Skeletal muscle satellite cell (primary cell): ENCODE measurements around the gene CZIB.
A peak's percentile ranks its signal among the peaks of the same experiment; 100 is the strongest.
"Not testable (repeated sequence)": the region's sequence is repeated elsewhere in the genome, so short reads cannot be mapped to it uniquely, and the experiment has no call there.

Experiments
- H3K27me3 ChIP-seq: 2 replicates; pipeline ENCODE4 v1.7.0; 2013; ENCODE audit warnings: low read length; ENCODE audit not compliant: control insufficient read depth, insufficient read depth
- H3K36me3 ChIP-seq: 2 replicates; pipeline ENCODE4 v1.7.0; 2013; ENCODE audit warnings: mild to moderate bottlenecking, control low read depth, low read length; ENCODE audit not compliant: insufficient read depth
- H3K4me1 ChIP-seq: 2 replicates; pipeline ENCODE4 v1.7.0; 2013; ENCODE audit warnings: low read length; ENCODE audit not compliant: control insufficient read depth, insufficient read depth
- H3K4me2 ChIP-seq: 2 replicates; pipeline ENCODE4 v1.7.0; 2013; ENCODE audit warnings: mild to moderate bottlenecking, low read length
- H3K4me3 ChIP-seq: 2 replicates; pipeline ENCODE4 v1.7.0; 2013; ENCODE audit warnings: low read length
- H3K9ac ChIP-seq: 2 replicates; pipeline ENCODE4 v1.7.0; 2013; ENCODE audit warnings: mild to moderate bottlenecking, low read depth, low read length, moderate library complexity
- H3K9me3 ChIP-seq: replicated peaks from 2 replicates; pipeline ENCODE4 v1.7.0; 2013; ENCODE audit warnings: mild to moderate bottlenecking, control low read depth, low read length

Gene CZIB

DNA sequence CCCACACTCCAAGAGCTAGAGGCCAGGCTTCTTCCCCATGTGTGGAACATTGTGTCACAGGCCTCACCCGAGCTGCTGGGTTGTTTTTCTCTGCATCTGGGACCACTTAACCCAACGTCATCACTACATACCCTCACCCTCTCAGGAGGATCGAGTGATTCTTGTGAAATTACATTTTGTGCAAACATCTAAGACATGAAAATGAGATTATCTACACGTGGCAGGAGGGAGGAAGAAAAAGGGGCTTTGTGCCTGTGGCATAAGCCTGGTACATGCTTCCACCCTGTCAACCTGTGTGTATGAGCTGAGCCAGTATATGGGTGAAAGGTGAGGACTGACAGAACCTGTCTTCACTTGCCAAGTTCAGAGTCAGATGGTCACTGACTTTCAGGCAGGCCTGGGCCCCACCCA, 22.2 kb downstream of the CZIB start:
- Histone ChIP-seq H3K4me3 (peak overlapping the region; percentile 91), H3K4me1 (peaks cover 25% of the 10 kb centered on the region)

DNA sequence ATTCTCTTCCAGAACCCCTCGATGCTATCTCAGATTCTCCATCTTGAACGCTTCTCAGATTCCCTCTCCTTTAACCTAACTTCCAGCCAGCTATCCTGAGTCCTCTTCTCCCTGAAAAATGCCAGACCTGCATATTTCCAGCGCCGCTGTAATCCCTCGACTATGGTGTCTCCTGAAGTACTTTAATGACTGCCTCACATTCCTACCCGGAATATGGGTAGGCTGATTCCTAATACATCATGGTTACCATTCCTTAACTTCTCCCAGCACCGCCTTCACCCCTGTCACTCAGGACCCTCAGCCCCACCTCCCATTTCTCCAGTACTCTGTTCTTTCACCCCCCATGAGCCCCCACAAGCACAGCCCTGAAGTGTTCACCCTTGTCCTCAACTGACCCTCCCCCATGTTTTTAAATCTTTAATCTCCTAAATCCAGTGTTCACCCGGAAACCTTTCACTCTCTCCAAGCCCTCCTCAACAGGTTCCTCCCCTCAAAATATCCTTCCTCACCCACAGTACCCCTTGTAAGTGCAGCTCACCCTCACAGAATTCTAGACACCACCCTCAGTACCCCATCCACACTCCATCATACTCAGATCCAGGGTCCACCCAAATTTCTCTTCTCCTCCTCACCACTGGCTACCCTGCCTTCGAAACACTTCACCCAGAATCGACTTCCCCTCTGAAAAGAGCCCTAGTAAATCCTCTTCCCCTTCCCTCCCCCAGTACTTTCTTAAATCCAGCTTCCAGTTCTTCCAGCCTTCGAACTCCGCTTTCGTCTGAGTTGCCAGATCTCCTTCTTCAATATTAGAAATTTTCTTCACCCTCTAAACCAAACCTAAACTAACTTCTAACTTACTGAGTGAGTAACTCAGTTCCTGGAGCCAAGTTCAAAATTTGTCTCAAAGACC, 22.9 kb downstream of the CZIB start:
- Histone ChIP-seq H3K4me2 (peak overlapping the region; percentile 90), H3K4me1 (peaks cover 25% of the 10 kb centered on the region), H3K27me3 (no peaks in the 10 kb centered on the region), H3K4me3 (peak overlapping the region; percentile 91), H3K9ac (peak overlapping the region; percentile 99), H3K36me3 (peaks cover 14% of the 10 kb centered on the region), H3K9me3 (no peaks in the 10 kb centered on the region)

More for the DNA sequence above, 22.2 kb downstream of the CZIB start:
- H3K9ac ChIP-seq, result peak overlapping the region; percentile 99
- H3K4me2 ChIP-seq, result peak overlapping the region; percentile 90
- H3K36me3 ChIP-seq, result peaks cover 21% of the 10 kb centered on the region
- no peaks in the 10 kb centered on the region for H3K9me3 ChIP-seq
- no peaks in the 10 kb centered on the region for H3K27me3 ChIP-seq

DNA sequence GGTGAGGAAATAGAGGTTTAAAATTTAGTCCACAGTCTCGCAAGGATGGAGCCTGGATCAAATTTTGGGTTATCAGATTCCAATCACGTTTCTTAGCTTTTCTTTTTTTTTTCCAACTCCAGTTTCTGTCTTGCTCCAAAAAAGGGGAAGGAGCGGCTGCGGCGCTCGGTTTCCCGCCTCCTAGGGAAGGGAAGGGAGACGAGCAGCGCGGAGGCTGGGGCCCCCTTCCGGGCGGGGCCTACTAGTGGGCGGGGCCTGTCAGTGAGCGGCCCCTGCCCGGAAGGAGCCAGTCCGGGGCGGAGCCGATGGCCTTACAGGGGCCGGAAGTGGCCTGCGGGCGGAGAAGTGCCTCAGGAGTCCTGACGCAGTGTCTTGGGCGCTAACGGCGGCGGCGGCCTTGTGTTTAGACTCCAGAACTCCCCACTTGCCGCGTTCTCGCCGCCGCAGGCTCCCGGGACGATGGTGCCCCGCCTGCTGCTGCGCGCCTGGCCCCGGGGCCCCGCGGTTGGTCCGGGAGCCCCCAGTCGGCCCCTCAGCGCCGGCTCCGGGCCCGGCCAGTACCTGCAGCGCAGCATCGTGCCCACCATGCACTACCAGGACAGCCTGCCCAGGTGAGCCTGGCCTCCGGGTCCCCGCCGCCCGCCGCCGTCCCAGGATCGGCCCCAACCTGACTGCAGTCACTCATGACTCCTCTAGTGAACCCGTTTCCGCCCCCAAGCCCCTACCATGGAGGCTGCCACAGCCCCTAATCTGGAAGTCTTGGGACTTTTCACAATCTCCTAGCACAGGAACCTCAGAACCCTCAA, 23.7 kb downstream of the CZIB start, which contains the start of gene CPT2:
CPT2 (plus strand) TSS at position 340 of the 806 bp plus-strand sequence; CDS start at position 460, 120 bp downstream.
- Histone ChIP-seq H3K9me3 (no peaks in the 10 kb centered on the region), H3K4me2 (peak within 1 kb of the TSS; percentile 90), H3K4me1 (peaks cover 25% of the 10 kb centered on the region), H3K36me3 (peaks cover 6% of the 10 kb centered on the region), H3K27me3 (no peaks in the 10 kb centered on the region), H3K4me3 (peak within 1 kb of the TSS; percentile 91), H3K9ac (peak within 1 kb of the TSS; percentile 99)

DNA sequence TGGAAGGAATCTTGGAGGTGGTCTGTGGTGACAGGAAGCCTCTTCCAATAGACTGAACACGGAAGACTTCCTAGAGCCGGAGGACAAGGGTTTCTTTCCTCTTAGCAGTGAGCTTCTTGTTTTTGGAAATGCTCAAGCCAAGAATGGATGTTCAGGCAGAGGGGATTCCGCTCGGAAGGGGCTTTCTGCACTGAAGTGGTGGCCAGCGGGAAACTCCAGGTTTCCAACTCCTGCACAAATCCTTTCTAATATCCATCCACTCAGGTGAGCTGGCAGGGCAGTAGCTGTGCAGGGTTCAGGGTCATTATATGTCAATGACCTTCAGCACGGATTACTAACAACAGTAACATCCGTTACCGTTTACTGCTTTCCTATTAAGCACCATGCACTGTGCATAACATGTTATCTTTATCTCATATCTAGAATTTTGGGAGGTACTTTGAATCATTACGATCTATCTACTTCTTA, 24.4 kb downstream of the CZIB start:
- Histone ChIP-seq H3K27me3 (no peaks in the 10 kb centered on the region), H3K9ac (peak overlapping the region; percentile 99), H3K4me1 (peaks cover 25% of the 10 kb centered on the region), H3K36me3 (no peaks in the 10 kb centered on the region), H3K9me3 (no peaks in the 10 kb centered on the region), H3K4me2 (peak overlapping the region; percentile 90), H3K4me3 (peak overlapping the region; percentile 91)

DNA sequence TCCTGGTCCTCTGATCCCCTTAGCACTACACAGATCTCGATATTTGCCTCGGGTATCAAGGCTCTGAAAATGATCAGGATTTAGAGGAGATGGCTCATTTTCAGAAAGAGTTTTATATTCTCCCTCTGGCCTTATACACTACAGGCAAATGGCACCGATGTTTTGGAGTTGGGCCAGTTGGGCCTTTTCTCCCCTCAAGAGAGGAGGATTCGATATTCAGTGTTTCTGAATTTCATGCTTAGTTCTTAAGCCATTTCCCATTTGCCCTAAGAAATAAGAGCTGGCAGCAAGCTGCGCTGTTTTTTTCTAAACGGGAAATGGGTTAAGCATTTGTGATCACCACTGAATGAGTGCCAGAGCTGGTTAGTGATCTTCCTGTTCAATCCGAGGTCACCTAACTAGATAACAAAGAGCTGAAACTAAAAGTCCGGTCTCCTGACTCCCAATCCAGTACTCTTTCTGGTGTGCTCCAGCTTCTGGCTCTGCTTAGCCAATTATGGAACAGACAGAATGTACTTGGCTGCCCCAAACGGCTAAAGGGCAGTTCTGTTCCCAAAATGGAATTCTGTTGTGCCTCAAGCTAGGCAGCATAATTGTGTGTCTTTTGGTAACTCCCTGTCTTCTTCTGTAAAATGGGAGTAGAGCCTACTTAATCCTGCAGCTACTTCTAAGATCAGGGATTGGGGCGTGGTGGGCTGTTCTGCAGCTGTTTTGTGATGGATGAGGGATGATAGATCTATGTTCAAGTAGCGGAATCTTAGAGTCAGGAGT, 25.0 kb downstream of the CZIB start:
- Histone ChIP-seq H3K36me3 (no peaks in the 10 kb centered on the region), H3K4me1 (peaks cover 25% of the 10 kb centered on the region), H3K27me3 (no peaks in the 10 kb centered on the region), H3K9me3 (no peaks in the 10 kb centered on the region), H3K4me3 (no peak overlapping the region), H3K4me2 (peak overlapping the region; percentile 90), H3K9ac (no peak overlapping the region)

DNA sequence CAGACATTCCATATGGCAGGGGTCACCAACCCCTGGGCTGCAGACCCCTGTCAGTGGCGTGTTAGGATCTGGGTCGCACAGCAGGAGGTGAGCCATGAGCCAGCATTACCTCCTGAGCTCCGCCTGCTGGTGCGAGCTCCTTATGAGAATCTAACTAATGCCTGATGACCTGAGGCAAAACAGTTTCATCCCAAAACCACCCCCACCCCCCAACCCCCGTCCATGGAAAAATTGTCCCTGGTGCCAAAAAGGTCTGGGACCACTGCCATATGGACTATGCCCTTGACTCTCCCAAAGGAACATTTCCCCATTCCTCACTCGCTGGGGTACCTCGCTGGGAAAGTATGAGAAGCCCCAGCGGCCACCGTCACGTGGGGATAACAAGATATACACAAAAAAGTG, 30.2 kb downstream of the CZIB start:
- H3K27me3 ChIP-seq, result no peaks in the 10 kb centered on the region
- H3K36me3 ChIP-seq, result no peaks in the 10 kb centered on the region
- no peak overlapping the region for H3K4me3 ChIP-seq
- no peaks in the 10 kb centered on the region for H3K9me3 ChIP-seq
- H3K4me2 ChIP-seq, result no peak overlapping the region
- H3K4me1 ChIP-seq, result peaks cover 10% of the 10 kb centered on the region
- H3K9ac ChIP-seq, result no peak overlapping the region

DNA sequence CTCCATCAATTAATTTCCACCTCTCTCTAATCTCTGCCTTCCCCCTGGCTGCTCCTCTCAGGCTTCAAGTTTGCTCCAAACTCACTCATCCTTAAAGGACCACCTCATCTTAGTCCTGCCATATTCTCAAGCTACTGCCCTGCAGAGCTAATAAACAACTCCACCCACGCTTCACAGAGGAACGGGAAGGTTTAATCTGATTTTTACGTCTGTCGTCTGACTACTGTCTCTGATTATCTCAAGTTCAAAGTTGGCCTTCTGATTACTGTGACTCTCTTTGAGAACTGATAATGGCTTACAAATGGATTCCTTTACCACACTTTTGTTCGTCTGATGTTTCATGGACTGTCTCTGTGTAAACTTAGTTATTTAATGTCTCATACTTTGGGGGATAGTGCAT, 31.4 kb downstream of the CZIB start:
- H3K36me3 ChIP-seq, result no peaks in the 10 kb centered on the region

DNA sequence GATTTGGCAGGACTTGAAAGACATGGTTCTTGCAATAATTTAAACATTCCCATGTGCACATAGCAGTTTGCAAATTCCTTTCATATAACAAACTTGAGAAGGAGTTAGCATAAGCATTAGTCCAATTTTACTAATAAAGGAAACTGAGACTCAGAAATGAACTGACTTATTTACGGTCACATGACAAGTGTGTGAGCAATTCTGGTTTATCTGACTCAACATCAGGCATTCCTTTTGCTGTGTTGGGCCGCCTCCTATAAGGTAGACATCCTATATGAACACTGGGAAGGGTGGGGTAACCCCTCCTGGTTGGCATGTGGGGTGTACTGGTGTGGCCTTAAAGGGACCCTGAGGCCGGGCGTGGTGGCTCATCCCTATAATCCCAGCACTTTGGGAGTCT, 32.3 kb downstream of the CZIB start:
- H3K9ac ChIP-seq, result no peak overlapping the region
- H3K27me3 ChIP-seq, result no peaks in the 10 kb centered on the region
- peaks cover 10% of the 10 kb centered on the region for H3K4me1 ChIP-seq
- H3K36me3 ChIP-seq, result no peaks in the 10 kb centered on the region
- H3K9me3 ChIP-seq, result no peaks in the 10 kb centered on the region
- H3K4me2 ChIP-seq, result no peak overlapping the region
- no peak overlapping the region for H3K4me3 ChIP-seq

More for the DNA sequence above, 31.4 kb downstream of the CZIB start:
- no peak overlapping the region for H3K4me3 ChIP-seq
- no peaks in the 10 kb centered on the region for H3K27me3 ChIP-seq
- peaks cover 10% of the 10 kb centered on the region for H3K4me1 ChIP-seq
- H3K9me3 ChIP-seq, result no peaks in the 10 kb centered on the region
- H3K9ac ChIP-seq, result no peak overlapping the region
- H3K4me2 ChIP-seq, result no peak overlapping the region

DNA sequence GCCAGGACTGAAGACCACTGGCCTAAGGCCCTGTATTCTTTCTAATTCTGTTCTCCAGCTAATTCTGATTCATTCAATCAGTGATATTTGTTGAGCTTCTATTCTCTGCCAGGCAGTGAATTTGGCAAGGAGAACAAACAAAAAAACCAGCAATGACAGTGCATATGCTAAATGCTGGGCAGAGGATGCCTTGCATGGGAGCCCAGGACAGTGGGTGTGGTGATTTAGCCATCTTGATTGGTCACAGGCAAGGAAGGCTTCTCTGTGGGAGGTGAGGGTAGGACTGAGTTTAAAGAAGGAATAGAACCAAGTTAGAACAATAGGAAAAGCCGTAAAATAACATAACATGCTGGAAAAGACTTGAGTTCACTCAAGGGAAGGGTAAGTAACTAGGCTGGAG, 33.0 kb downstream of the CZIB start:
- Histone ChIP-seq H3K36me3 (no peaks in the 10 kb centered on the region), H3K4me2 (no peak overlapping the region), H3K4me3 (no peak overlapping the region), H3K9ac (no peak overlapping the region), H3K27me3 (no peaks in the 10 kb centered on the region), H3K9me3 (no peaks in the 10 kb centered on the region), H3K4me1 (peaks cover 10% of the 10 kb centered on the region)

DNA sequence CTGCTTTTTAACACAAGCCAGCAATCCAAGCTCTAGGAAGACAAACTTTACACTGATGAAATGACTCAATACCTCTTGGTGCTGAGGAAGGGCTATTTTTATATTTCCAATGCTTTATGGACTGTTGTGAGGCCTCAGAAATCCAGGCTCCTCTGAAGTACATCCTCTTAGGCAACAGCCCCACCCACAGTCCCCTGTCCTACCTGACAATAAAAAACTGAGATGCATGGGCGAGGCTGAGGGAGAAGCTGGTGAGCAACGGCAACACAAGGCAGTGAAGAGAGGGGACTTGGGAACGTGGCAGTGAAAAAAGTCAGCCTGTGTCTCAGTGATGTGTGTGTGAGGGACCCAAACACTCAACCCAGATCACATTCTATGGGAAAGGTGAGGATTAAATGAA, 33.9 kb downstream of the CZIB start:
- H3K27me3 ChIP-seq, result no peaks in the 10 kb centered on the region
- H3K9ac ChIP-seq, result no peak overlapping the region
- no peaks in the 10 kb centered on the region for H3K36me3 ChIP-seq
- H3K4me1 ChIP-seq, result peaks cover 10% of the 10 kb centered on the region
- no peaks in the 10 kb centered on the region for H3K9me3 ChIP-seq
- H3K4me2 ChIP-seq, result no peak overlapping the region
- no peak overlapping the region for H3K4me3 ChIP-seq

DNA sequence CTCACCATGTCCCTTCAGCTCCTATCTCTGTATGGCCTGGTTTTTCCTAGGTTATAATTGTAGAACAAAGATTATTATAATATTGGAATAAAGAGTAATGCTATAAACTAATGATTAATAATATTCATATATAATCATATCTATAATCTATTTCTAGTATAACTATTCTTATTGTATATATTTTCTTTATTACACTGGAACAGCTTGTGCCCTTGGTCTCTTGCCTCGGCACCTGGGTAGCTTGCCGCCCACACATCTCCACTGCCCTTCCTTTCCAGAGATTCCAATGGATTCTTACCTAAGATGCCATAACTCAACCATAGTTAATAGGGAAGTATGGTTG, 34.5 kb downstream of the CZIB start:
- H3K9ac ChIP-seq, H3K9me3 ChIP-seq, H3K36me3 ChIP-seq, H3K4me2 ChIP-seq, H3K4me3 ChIP-seq, H3K27me3 ChIP-seq: not testable (repeated sequence)
- peaks cover 10% of the 10 kb centered on the region for H3K4me1 ChIP-seq
